ENCODE results near the gene SPAG16.
"Not testable (repeated sequence)": the region's sequence is repeated elsewhere in the genome, so short reads cannot be mapped to it uniquely, and the experiment has no call there.

SPAG16 gene

DNA sequence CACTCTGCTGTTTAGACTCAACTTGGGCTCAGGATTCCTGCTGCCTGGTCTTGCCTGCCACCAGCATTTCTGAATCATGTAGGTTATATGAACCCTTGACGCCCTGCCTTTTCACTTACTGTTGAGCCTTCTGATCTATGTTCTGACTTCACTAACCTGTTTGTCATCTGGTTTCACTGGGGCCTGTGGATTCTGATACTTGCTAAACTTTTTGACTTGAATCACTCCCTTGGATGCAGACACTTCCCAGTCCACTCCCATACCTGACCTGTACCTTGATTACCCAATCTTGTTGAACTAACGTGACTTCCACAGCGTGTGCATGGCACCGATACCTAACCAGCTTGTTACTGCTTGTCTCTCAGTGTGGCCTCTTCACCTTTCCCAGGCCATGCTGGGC is 35.6 kb upstream of the SPAG16 start:
- H3K4me1 Mint-ChIP-seq: no peaks in the 10 kb centered on the region
- H3K36me3 Mint-ChIP-seq (ENCODE audit: insufficient read depth): no peaks in the 10 kb centered on the region
- H3K27ac Mint-ChIP-seq (ENCODE audit: low read depth): no peak overlapping the region
- H3K9me3 Mint-ChIP-seq: no peaks in the 10 kb centered on the region
- no peak overlapping the region for H3K4me3 Mint-ChIP-seq
- DNase-seq (ENCODE audit: low spot score in 2 of 2) (no peak), ATAC-seq (replicated peaks; ENCODE audit: extremely low read depth, poor library complexity, severe bottlenecking) (no peak)
- H3K27me3 Mint-ChIP-seq: peaks cover 17% of the 10 kb centered on the region

GRCh38 chr2:213249502-213249901 is 34.8 kb upstream of the SPAG16 start:
- DNase-seq (ENCODE audit: low spot score in 2 of 2) (no peak), ATAC-seq (replicated peaks; ENCODE audit: extremely low read depth, poor library complexity, severe bottlenecking) (no peak)
- Mint-ChIP-seq H3K9me3 (no peaks in the 10 kb centered on the region), H3K27me3 (peaks cover 20% of the 10 kb centered on the region), H3K36me3 (ENCODE audit: insufficient read depth) (no peaks in the 10 kb centered on the region), H3K4me3 (no peak overlapping the region), H3K27ac (ENCODE audit: low read depth) (no peak overlapping the region), H3K4me1 (no peaks in the 10 kb centered on the region)

DNA sequence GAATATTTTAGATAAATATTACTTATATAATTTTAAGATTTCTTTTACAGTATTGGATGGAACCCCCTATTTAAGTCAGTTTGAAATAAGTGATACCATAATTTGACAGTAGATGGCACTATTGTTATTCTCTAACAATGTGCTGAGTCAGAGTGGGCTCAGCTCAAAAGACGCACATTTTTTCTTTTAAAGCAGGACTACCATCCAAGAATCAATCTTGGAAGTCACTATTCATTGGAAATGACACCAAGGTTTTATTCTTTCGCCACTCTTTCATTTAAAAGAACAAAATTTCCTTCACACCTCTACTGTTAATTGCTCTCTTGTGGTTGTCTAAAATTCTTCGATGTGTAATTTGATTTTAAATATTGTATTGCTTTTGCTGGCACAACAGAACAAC is 32.6 kb upstream of the SPAG16 start:
- no peaks in the 10 kb centered on the region for H3K9me3 Mint-ChIP-seq

DNA sequence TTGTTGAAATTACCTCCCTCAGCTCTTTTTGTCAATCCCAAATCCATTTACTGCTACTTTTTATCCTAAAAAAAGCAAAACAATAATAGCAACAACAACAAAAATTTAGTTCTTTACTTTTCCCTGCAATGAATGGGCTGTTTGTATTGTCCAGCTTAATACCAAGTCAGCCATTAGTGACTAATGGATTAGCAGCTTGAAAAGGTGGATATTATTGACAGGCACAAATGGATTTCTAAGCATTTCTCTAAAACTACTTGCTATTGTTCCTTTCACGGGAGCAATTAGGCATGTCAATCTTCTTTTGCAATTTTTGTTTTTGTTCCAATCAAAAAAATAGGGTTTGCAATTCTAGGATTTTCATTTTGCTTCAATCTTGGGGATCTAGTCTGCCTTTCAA is 32.1 kb upstream of the SPAG16 start:
- Mint-ChIP-seq H3K9me3 (no peaks in the 10 kb centered on the region), H3K27me3 (peaks cover 32% of the 10 kb centered on the region), H3K36me3 (ENCODE audit: insufficient read depth) (no peaks in the 10 kb centered on the region), H3K4me1 (no peaks in the 10 kb centered on the region), H3K27ac (ENCODE audit: low read depth) (no peak overlapping the region), H3K4me3 (no peak overlapping the region)
- DNase-seq (ENCODE audit: low spot score in 2 of 2) (no peak), ATAC-seq (replicated peaks; ENCODE audit: extremely low read depth, poor library complexity, severe bottlenecking) (no peak)

More for the DNA sequence above, 32.6 kb upstream of the SPAG16 start:
- H3K27me3 Mint-ChIP-seq: peaks cover 29% of the 10 kb centered on the region
- no peak for DNase-seq (ENCODE audit: low spot score in 2 of 2)
- no peak overlapping the region for H3K27ac Mint-ChIP-seq (ENCODE audit: low read depth)
- no peaks in the 10 kb centered on the region for H3K36me3 Mint-ChIP-seq (ENCODE audit: insufficient read depth)
- no peak overlapping the region for H3K4me3 Mint-ChIP-seq
- peak; percentile 56 for ATAC-seq (replicated peaks; ENCODE audit: extremely low read depth, poor library complexity, severe bottlenecking)
- no peaks in the 10 kb centered on the region for H3K4me1 Mint-ChIP-seq

- H3K4me1 Mint-ChIP-seq: no peaks in the 10 kb centered on the region
- no peak overlapping the region for H3K27ac Mint-ChIP-seq (ENCODE audit: low read depth)
- no peak for DNase-seq (ENCODE audit: low spot score in 2 of 2)
- H3K9me3 Mint-ChIP-seq: no peaks in the 10 kb centered on the region
- H3K4me3 Mint-ChIP-seq: no peak overlapping the region
- peaks cover 32% of the 10 kb centered on the region for H3K27me3 Mint-ChIP-seq
- no peaks in the 10 kb centered on the region for H3K36me3 Mint-ChIP-seq (ENCODE audit: insufficient read depth)
- no peak for ATAC-seq (replicated peaks; ENCODE audit: extremely low read depth, poor library complexity, severe bottlenecking)
Observed at GRCh38 chr2:213253162-213253561, 31.1 kb upstream of the SPAG16 start.

DNA sequence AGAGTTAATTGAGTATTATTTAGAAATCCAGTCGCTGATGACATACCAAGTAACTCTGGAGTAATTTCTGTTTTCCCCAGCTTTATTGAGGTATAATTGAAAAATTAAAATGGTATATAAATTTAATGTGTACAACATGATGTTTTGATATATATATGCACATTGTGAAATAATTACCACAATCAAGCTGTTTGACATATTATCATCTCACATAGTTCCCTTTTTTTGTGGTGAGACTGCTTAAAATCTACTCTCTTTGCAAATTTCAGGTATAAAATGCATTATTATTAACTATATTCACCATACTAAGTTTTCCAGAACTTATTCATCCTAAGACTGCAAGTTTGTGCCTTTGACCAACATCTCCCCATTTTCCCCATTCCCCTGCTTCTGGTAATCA is 25.0 kb upstream of the SPAG16 start:
- Mint-ChIP-seq H3K27me3 (peaks cover 12% of the 10 kb centered on the region), H3K36me3 (ENCODE audit: insufficient read depth) (no peaks in the 10 kb centered on the region), H3K27ac (ENCODE audit: low read depth) (no peak overlapping the region), H3K4me3 (no peak overlapping the region), H3K4me1 (no peaks in the 10 kb centered on the region), H3K9me3 (no peaks in the 10 kb centered on the region)
- ATAC-seq (replicated peaks; ENCODE audit: extremely low read depth, poor library complexity, severe bottlenecking): no peak
- no peak for DNase-seq (ENCODE audit: low spot score in 2 of 2)

DNA sequence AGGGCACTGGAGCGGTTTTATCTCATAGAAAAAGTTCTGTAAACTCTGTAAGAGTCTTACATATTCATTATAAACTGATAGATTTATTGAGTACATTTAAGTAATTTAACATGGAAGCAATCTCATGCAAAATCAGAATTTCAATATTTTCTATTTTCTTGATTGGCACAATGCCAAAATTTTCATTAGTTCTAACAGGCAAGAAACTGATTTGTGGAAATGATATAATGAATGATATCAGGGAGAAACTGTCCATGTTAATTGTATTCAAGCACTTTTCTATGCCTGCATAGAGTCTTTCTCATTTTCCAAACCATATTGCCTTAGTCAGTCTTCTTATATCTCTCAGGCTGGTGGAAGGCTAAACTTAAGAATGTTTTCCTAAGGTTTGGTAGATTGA is 23.0 kb upstream of the SPAG16 start:
- H3K27me3 Mint-ChIP-seq: peaks cover 6% of the 10 kb centered on the region
- no peaks in the 10 kb centered on the region for H3K9me3 Mint-ChIP-seq
- ATAC-seq (replicated peaks; ENCODE audit: extremely low read depth, poor library complexity, severe bottlenecking): no peak
- no peaks in the 10 kb centered on the region for H3K4me1 Mint-ChIP-seq
- no peak overlapping the region for H3K27ac Mint-ChIP-seq (ENCODE audit: low read depth)
- H3K36me3 Mint-ChIP-seq (ENCODE audit: insufficient read depth): no peaks in the 10 kb centered on the region
- no peak for DNase-seq (ENCODE audit: low spot score in 2 of 2)
- H3K4me3 Mint-ChIP-seq: no peak overlapping the region

GRCh38 chr2:213261715-213262114 is 22.5 kb upstream of the SPAG16 start:
- DNase-seq (ENCODE audit: low spot score in 2 of 2): no peak

DNA sequence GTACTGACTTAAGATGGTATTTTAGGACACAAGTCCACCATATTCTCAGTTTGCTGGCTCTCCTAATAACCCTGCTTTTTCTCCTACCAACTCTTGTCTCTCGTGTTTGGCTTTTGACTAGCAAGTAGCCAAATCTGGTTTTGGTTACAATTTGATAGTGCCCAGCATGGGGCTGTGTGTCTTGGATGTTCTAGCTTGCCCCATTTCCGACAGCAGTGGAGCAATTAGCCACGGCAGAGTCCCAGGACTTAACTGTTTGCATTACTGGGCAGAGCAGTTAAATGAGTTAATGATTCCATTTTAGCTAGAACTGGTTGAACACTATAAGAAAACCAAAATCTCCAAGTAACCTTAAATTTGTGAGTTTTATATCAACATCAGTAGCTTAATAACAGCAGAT is 18.6 kb upstream of the SPAG16 start:
- H3K4me3 Mint-ChIP-seq: no peak overlapping the region
- no peak overlapping the region for H3K27ac Mint-ChIP-seq (ENCODE audit: low read depth)
- peaks cover 16% of the 10 kb centered on the region for H3K27me3 Mint-ChIP-seq
- no peaks in the 10 kb centered on the region for H3K36me3 Mint-ChIP-seq (ENCODE audit: insufficient read depth)
- H3K4me1 Mint-ChIP-seq: no peaks in the 10 kb centered on the region
- DNase-seq (ENCODE audit: low spot score in 2 of 2): no peak
- H3K9me3 Mint-ChIP-seq: no peaks in the 10 kb centered on the region
- no peak for ATAC-seq (replicated peaks; ENCODE audit: extremely low read depth, poor library complexity, severe bottlenecking)

More at GRCh38 chr2:213261715-213262114, 22.5 kb upstream of the SPAG16 start:
- ATAC-seq (replicated peaks; ENCODE audit: extremely low read depth, poor library complexity, severe bottlenecking): no peak
- Mint-ChIP-seq H3K9me3 (no peaks in the 10 kb centered on the region), H3K36me3 (ENCODE audit: insufficient read depth) (no peaks in the 10 kb centered on the region), H3K4me1 (no peaks in the 10 kb centered on the region), H3K27me3 (peaks cover 5% of the 10 kb centered on the region), H3K4me3 (no peak overlapping the region), H3K27ac (ENCODE audit: low read depth) (no peak overlapping the region)

GRCh38 chr2:213266421-213266820 is 17.8 kb upstream of the SPAG16 start:
- Mint-ChIP-seq H3K27me3 (peaks cover 16% of the 10 kb centered on the region), H3K36me3 (ENCODE audit: insufficient read depth) (no peaks in the 10 kb centered on the region), H3K4me3 (no peak overlapping the region), H3K9me3 (no peaks in the 10 kb centered on the region), H3K4me1 (no peaks in the 10 kb centered on the region), H3K27ac (ENCODE audit: low read depth) (no peak overlapping the region)
- ATAC-seq (replicated peaks; ENCODE audit: extremely low read depth, poor library complexity, severe bottlenecking): no peak
- no peak for DNase-seq (ENCODE audit: low spot score in 2 of 2)

GRCh38 chr2:213271947-213272346 is 12.3 kb upstream of the SPAG16 start:
- Mint-ChIP-seq H3K36me3 (ENCODE audit: insufficient read depth) (no peaks in the 10 kb centered on the region), H3K4me3 (no peak overlapping the region), H3K27ac (ENCODE audit: low read depth) (no peak overlapping the region), H3K9me3 (no peaks in the 10 kb centered on the region), H3K4me1 (no peaks in the 10 kb centered on the region), H3K27me3 (peaks cover 10% of the 10 kb centered on the region)
- ATAC-seq (replicated peaks; ENCODE audit: extremely low read depth, poor library complexity, severe bottlenecking) (no peak), DNase-seq (ENCODE audit: low spot score in 2 of 2) (no peak)

DNA sequence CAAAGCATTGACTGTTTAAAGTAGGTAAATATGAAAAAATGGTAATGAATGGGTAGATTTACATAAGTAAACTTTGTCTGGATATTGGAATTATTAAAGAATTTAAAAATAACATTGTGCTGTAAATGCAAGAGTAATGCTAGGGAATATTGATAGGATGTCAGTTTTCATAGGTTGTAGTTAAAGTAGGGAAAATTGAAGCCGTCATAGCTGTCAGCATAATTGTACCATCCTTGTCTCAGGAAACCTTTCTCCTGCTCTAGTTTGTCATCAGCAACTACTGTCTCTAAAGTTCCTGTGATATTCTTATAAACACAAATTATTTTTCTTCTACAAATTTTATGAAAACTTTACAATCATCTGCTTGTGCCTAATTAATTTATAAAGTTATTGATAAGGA is 10.1 kb upstream of the SPAG16 start:
- Mint-ChIP-seq H3K27me3 (peaks cover 23% of the 10 kb centered on the region), H3K4me1 (no peaks in the 10 kb centered on the region)
- DNase-seq (ENCODE audit: low spot score in 2 of 2): no peak

GRCh38 chr2:213275265-213275664 is 9.0 kb upstream of the SPAG16 start:
- Mint-ChIP-seq H3K4me1 (no peaks in the 10 kb centered on the region), H3K4me3 (no peak overlapping the region), H3K27ac (ENCODE audit: low read depth) (no peak overlapping the region), H3K9me3 (no peaks in the 10 kb centered on the region), H3K36me3 (ENCODE audit: insufficient read depth) (no peaks in the 10 kb centered on the region), H3K27me3 (peaks cover 23% of the 10 kb centered on the region)
- DNase-seq (ENCODE audit: low spot score in 2 of 2) (no peak), ATAC-seq (replicated peaks; ENCODE audit: extremely low read depth, poor library complexity, severe bottlenecking) (no peak)

More for the DNA sequence above, 10.1 kb upstream of the SPAG16 start:
- no peaks in the 10 kb centered on the region for H3K36me3 Mint-ChIP-seq (ENCODE audit: insufficient read depth)
- H3K9me3 Mint-ChIP-seq: no peaks in the 10 kb centered on the region
- H3K27ac Mint-ChIP-seq (ENCODE audit: low read depth): no peak overlapping the region
- no peak overlapping the region for H3K4me3 Mint-ChIP-seq
- no peak for ATAC-seq (replicated peaks; ENCODE audit: extremely low read depth, poor library complexity, severe bottlenecking)

GRCh38 chr2:213277134-213277533 is 7.1 kb upstream of the SPAG16 start:
- H3K27ac Mint-ChIP-seq (ENCODE audit: low read depth); H3K4me3 Mint-ChIP-seq; H3K9me3 Mint-ChIP-seq; DNase-seq (ENCODE audit: low spot score in 2 of 2); ATAC-seq (replicated peaks; ENCODE audit: extremely low read depth, poor library complexity, severe bottlenecking); H3K36me3 Mint-ChIP-seq (ENCODE audit: insufficient read depth); H3K4me1 Mint-ChIP-seq: not testable (repeated sequence)
- H3K27me3 Mint-ChIP-seq: peaks cover 23% of the 10 kb centered on the region
